Measurements from ENCODE around the gene GNRHR.

DNA sequence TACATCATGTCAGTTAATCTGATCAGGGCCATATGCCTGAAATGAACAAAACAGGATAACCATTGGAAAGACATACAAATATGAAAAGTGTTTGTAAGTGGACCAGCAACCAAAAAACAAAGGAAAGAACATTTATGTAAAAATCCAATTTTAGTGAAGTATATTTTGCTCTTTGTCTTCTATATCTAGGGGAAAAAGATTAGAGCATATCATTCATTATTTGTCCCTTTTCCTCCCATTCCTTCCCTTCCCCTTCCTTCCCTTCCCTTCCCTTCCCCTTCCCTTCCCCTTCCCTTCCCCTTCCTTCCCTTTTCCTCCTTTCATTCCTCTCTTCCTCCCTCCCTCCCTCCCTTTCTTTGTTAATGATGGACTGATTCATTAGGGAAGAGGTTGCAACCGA, 1.8 kb upstream of the GNRHR start:
- TF ChIP-seq GATA2 (IDR thresholded peaks at IDR 0.05; ENCODE audit: low read depth, low read length) (no peak), GATA3 (IDR thresholded peaks at IDR 0.05; ENCODE audit: low read depth, low read length) (no peak)

Measured in SH-SY5Y (cell line).